ENCODE data around the gene PUM1. TPM values are rescaled to one million over a fixed set of nuclear protein-coding genes. Genes with fewer than 3 reads are reported as not detected.

PUM1 gene
- total and polyA plus RNA-seq, 10 of the 15 experiments (the other 5 are each of a cell fraction or from before 2014, with no cell fraction given) = 21.4 to 75.3 (median 42.4) TPM

GRCh38 chr1:31073044-31073443, 7.5 kb upstream of the PUM1 start (continued):
- no peak for TF ChIP-seq IRF3 (IDR thresholded peaks at IDR 0.05)

GRCh38 chr1:31072304-31072746, 6.8 kb upstream of the PUM1 start:
- H4K20me1 ChIP-seq (ENCODE audit: control insufficient read depth, insufficient read depth) = no peaks in the 10 kb centered on the region
- in situ Hi-C loops (cut with MboI) (no loop called here), intact Hi-C loops (cut with micrococcal nuclease; ENCODE audit: unreplicated experiment) (no loop called here)
- FAIRE-seq (no peak), DNase-seq (ENCODE audit: low read depth, low spot score) (no peak), ATAC-seq (peak; percentile 74)
- H3K4me3 ChIP-seq = no peak overlapping the region
- H2AFZ ChIP-seq (ENCODE audit: control insufficient read depth, low read depth, low read length) = no peak overlapping the region; the same call in 1 of the 2 replicates
- ChIA-PET SMC1A (ENCODE audit: uncharacterized antibody, unreplicated experiment) (no interaction called here), CTCF (no interaction called here), POLR2A (interaction anchor here (0.9 kb wide), 1 partner anchor 225 kb away, joined by 3 read pairs; no protein-coding TSS in a partner anchor), RAD21 (ENCODE audit: unreplicated experiment) (interaction anchor here (1.4 kb wide), 1 partner anchor 96 kb away, joined by 3 read pairs; no protein-coding TSS in a partner anchor)
- H3K27me3 ChIP-seq (replicated peaks in 1 of 2; ENCODE audit: control insufficient read depth in 2 of 2, insufficient read depth in 2 of 2, low read length in 1 of 2) = no peaks in the 10 kb centered on the region
- no TSS peak for BruUV-seq (replicated peaks)
- TF ChIP-seq POLR2AphosphoS5 (IDR thresholded peaks at IDR 0.05; ENCODE audit: low read length) (no peak), SIN3A (IDR thresholded peaks at IDR 0.05; ENCODE audit: low read depth, low read length) (no peak), PKNOX1 (IDR thresholded peaks at IDR 0.05) (peak; percentile 35; the same call in 1 of the 2 replicates), MTA3 (IDR thresholded peaks at IDR 0.05; ENCODE audit: borderline replicate concordance, low read length) (no peak), ASH2L (IDR thresholded peaks at IDR 0.05; ENCODE audit: borderline replicate concordance, low read depth) (no peak), FOXK2 (IDR thresholded peaks at IDR 0.05) (no peak)
- WGBS (ENCODE audit: insufficient coverage, insufficient replicate concordance, low lambda C conversion rate, missing lambda C conversion rate) = 34% methylated on average over 4 of the region's 4 CpGs
- H3K36me3 ChIP-seq (ENCODE audit: control insufficient read depth in 2 of 2, insufficient read depth in 2 of 2, low read length in 1 of 2) = no peaks in the 10 kb centered on the region
- H3K27ac ChIP-seq (ENCODE audit: control insufficient read depth, insufficient read depth) = no peak overlapping the region
- H3K9ac ChIP-seq (ENCODE audit: control insufficient read depth, insufficient read depth, low read length) = no peak overlapping the region
- no peaks in the 10 kb centered on the region for H3K79me2 ChIP-seq (ENCODE audit: control insufficient read depth, insufficient read depth, low read length)
- no peaks in the 10 kb centered on the region for H3K9me3 ChIP-seq (replicated peaks; ENCODE audit: control insufficient read depth, insufficient read depth, low read length)
- H3K4me2 ChIP-seq (ENCODE audit: control insufficient read depth, insufficient read depth) = no peak overlapping the region
- no peaks in the 10 kb centered on the region for H3K4me1 ChIP-seq (ENCODE audit: control insufficient read depth, insufficient read depth, low read length)

All from GM12878 (cell line).